Right atrium auricular region (tissue), 2 donors: ENCODE results near the gene BRSK2. TPM values are rescaled to one million over a fixed set of nuclear protein-coding genes. Genes with fewer than 3 reads are reported as not detected.

Experiments used
- DNase-seq: peaks from one replicate; pipeline ENCODE4 v3.0.0-alpha.2; 2019; ENCODE audit warnings: low spot score
- H3K27ac ChIP-seq, 2 donors: fragments of 200-600 bp; sonication (generic); 1 replicate in 1 of 2; 2 replicates in 1 of 2; pipeline ENCODE4 v1.5.1; 2016 to 2019
- H3K27me3 ChIP-seq, 2 donors: fragments of 200-600 bp; sonication (generic); one replicate each; pipeline versions ENCODE4 v1.5.1 to v1.6.0; 2017 to 2019
- H3K36me3 ChIP-seq: fragments of 200-600 bp; sonication (generic); one replicate; pipeline ENCODE4 v1.5.1; 2016
- H3K4me1 ChIP-seq, 2 donors: fragments of 200-600 bp; sonication (generic); one replicate each; pipeline versions ENCODE4 v1.5.1 to v1.6.0; 2017 to 2019
- H3K4me3 ChIP-seq, 2 donors: fragments of 200-600 bp; sonication (generic); 1 replicate in 1 of 2; 2 replicates in 1 of 2; pipeline ENCODE4 v1.5.1; 2017 to 2019; ENCODE audit warnings: mild to moderate bottlenecking in 1 of 2, moderate library complexity in 1 of 2
- H3K9me3 ChIP-seq, 2 donors: fragments of 200-600 bp; sonication (generic); one replicate each; pipeline ENCODE4 v1.5.1; 2019
- total RNA-seq, 2 donors: library from RNA; depleted of rRNA; stranded (reverse); fragments of >200 nt; gene quantifications; one replicate each; pipeline ENCODE4 v1.1.0, GENCODE V29; 2016
- TF ChIP-seq, protein P1 (sequence below), 2 donors: fragments of 200-600 bp; sonication (generic); IDR thresholded peaks; one replicate each; pipeline ENCODE4 v1.5.1; 2019; ENCODE audit warnings: antibody characterized with exemption in 2 of 2

BRSK2 gene
- total RNA-seq, 2 donors from 2014 or later: 0.19 to 0.51 TPM

GRCh38 chr11:1399386-1400316 lies 9.9 kb downstream of the BRSK2 start:
- Histone ChIP-seq H3K27me3 (no peaks in the 10 kb centered on the region), H3K4me3 (no peak overlapping the region), H3K4me1 (peaks cover 0 to 4% of the 10 kb centered on the region in 2 donors), H3K36me3 (no peaks in the 10 kb centered on the region), H3K9me3 (no peaks in the 10 kb centered on the region), H3K27ac (no peak overlapping the region)
- DNase-seq: no peak
- TF ChIP-seq, protein P1, sequence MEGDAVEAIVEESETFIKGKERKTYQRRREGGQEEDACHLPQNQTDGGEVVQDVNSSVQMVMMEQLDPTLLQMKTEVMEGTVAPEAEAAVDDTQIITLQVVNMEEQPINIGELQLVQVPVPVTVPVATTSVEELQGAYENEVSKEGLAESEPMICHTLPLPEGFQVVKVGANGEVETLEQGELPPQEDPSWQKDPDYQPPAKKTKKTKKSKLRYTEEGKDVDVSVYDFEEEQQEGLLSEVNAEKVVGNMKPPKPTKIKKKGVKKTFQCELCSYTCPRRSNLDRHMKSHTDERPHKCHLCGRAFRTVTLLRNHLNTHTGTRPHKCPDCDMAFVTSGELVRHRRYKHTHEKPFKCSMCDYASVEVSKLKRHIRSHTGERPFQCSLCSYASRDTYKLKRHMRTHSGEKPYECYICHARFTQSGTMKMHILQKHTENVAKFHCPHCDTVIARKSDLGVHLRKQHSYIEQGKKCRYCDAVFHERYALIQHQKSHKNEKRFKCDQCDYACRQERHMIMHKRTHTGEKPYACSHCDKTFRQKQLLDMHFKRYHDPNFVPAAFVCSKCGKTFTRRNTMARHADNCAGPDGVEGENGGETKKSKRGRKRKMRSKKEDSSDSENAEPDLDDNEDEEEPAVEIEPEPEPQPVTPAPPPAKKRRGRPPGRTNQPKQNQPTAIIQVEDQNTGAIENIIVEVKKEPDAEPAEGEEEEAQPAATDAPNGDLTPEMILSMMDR (IDR thresholded peaks at IDR 0.05): no peak

DNA sequence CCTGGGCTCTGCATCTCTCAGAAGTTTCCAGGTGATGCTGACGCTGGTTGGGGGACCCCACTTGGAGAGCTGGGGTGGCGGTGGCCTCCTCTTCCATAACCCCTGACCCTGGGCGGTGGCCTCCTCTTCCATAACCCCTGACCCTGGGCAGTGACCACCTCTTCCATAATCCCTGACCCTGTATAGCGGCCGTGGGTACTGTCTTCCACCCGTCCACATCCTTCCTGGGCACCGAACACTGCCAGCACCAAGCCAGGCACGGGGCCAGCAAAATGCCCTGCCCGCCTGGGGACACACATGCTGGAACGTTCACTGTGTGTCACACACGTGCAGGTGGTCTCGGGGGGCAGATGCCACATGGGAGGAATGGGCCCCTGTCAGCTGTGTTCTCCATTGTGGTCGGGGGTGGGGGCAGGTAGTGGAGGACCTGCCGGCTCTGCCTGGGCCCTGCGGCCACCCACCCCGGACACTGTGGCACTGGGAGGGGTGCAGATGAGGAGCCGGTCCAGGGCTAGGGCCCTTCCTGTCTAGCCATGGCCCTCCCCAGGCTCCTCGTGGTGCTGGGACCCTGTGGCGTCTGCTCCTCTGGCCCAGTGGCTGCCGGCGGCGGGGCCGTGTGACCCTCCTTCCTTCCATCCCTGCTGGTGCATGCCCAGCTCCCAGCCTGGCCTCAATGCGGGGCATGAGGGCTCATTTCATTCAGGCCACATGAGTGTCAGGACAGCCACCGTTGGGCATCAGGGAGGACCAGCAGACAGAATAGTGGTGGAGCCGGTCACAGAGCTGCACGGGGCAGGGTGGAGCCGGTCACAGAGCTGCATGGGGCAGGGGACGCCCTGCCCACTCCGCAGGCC lies 10.8 kb downstream of the BRSK2 start:
- Histone ChIP-seq H3K27me3 (no peaks in the 10 kb centered on the region), H3K27ac (no peak overlapping the region), H3K4me3 (no peak overlapping the region), H3K9me3 (no peaks in the 10 kb centered on the region), H3K36me3 (no peaks in the 10 kb centered on the region), H3K4me1 (peaks cover 0 to 4% of the 10 kb centered on the region in 2 donors)
- TF ChIP-seq, protein P1 (IDR thresholded peaks at IDR 0.05): no peak
- DNase-seq: no peak

DNA sequence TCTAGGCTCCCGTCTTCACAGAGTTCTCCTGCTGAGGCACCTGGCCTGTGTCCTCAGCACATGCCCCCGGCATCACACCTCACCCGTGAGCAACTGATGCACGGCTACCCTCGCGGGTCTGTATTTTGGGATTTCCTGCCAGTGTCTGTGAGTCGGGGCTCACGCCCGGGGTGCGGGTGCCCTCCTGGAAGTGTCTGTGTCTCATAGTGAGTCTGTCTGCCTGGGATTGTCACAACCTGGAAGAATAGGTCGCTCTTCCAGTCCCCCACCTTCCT lies 11.4 kb downstream of the BRSK2 start:
- TF ChIP-seq, protein P1 (IDR thresholded peaks at IDR 0.05): no peak
- Histone ChIP-seq H3K4me1 (peaks cover 0 to 4% of the 10 kb centered on the region in 2 donors), H3K36me3 (no peaks in the 10 kb centered on the region), H3K27ac (no peak overlapping the region), H3K4me3 (no peak overlapping the region), H3K9me3 (no peaks in the 10 kb centered on the region), H3K27me3 (no peaks in the 10 kb centered on the region)
- no peak for DNase-seq

DNA sequence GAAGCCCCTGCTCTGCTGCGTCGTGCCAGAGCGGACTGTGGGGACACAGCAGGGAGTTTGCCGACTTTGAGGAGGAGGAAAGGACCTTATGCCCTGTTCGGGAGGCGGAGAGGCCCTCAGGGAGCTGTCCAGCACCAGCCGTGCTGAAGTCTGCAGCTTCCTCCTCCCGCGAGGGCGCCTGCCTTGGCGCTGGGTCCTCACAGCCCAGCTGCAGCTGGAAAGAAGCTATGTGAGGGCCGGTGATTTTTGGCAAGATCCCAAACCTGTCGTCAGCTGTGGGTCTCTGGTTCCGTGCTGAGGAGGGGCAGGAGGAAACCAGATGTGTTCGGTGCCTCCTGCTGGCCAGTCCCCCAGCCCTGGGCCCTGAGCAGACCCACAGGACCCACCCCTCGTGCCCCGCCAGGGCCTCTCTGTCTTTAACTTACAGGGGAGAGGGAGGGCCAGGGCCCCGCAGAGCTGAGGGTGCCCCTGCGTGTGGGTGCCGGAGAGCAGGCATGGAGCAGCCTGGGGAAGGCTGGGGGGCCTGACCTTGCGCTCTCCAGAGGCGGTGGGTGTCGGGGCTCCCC lies 12.0 kb downstream of the BRSK2 start:
- H3K4me3 ChIP-seq: no peak overlapping the region
- H3K27me3 ChIP-seq: no peaks in the 10 kb centered on the region
- no peak for DNase-seq
- H3K27ac ChIP-seq: no peak overlapping the region
- no peaks in the 10 kb centered on the region for H3K9me3 ChIP-seq
- H3K4me1 ChIP-seq: peaks cover 0 to 4% of the 10 kb centered on the region in 2 donors
- TF ChIP-seq, protein P1 (IDR thresholded peaks at IDR 0.05): no peak
- no peaks in the 10 kb centered on the region for H3K36me3 ChIP-seq

DNA sequence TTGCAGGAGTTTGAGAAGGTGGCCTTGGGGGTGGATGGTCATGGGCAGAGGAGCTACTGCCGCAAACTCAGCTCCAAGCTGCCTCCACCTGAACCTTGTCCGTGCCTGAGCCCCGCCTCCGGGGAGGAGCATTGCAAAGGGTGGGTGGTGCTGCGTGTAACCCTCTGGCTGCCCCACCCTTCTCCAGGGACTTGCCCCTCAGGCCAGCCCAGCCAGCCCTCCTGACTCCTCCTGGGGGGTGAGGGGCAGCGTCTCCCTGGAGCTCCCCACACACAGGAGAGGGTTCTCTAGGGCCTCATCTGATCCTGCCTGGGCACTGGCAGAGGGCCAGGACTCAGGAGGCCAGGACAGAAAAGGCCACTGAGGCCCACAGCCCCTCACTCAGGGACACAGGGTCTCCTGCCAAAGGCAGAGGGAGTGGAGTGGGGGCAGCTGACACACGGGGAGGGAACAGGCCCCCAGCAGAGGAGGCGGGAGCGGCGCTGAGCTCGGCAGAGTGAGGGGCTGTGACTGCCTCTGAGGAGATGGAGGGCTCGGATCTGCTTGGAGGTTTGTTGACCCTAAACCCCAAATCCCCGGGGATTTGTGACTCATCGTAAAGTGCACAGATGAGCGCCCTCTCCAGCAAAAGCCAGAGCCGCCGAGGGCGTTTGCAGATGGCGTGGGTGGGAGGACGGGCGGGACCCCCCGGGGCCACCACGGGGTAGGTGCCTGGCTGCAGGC lies 12.8 kb downstream of the BRSK2 start:
- TF ChIP-seq, protein P1 (IDR thresholded peaks at IDR 0.05): no peak
- DNase-seq: no peak
- no peak overlapping the region for H3K27ac ChIP-seq
- peaks cover 0 to 4% of the 10 kb centered on the region in 2 donors for H3K4me1 ChIP-seq
- H3K4me3 ChIP-seq: no peak overlapping the region
- no peaks in the 10 kb centered on the region for H3K36me3 ChIP-seq
- no peaks in the 10 kb centered on the region for H3K27me3 ChIP-seq
- no peaks in the 10 kb centered on the region for H3K9me3 ChIP-seq
